Hepatocyte (in vitro differentiated cells): ENCODE measurements around the gene LBHD2. TPM values are rescaled to one million over a fixed set of nuclear protein-coding genes. Genes with fewer than 3 reads are reported as not detected.

ENCODE experiments used
- DNase-seq: peaks from one replicate; pipeline ENCODE4 v3.0.0-alpha.2; 2016; ENCODE audit warnings: low spot score
- H2AFZ ChIP-seq: fragments of 200-600 bp; sonication (generic); 2 replicates; pipeline ENCODE4 v1.6.0; 2016; ENCODE audit warnings: antibody characterized with exemption, mild to moderate bottlenecking
- H3K27ac ChIP-seq: fragments of 200-600 bp; sonication (generic); 2 replicates; pipeline ENCODE4 v1.5.1; 2016; ENCODE audit warnings: mild to moderate bottlenecking
- H3K27me3 ChIP-seq: fragments of 200-600 bp; sonication (generic); 2 replicates; pipeline ENCODE4 v1.6.1; 2016
- H3K36me3 ChIP-seq: fragments of 200-600 bp; sonication (generic); replicated peaks from 2 replicates; pipeline ENCODE4 v1.5.1; 2016; ENCODE audit warnings: low read depth; ENCODE audit not compliant: insufficient read depth
- H3K4me1 ChIP-seq: fragments of 200-600 bp; sonication (generic); 2 replicates; pipeline ENCODE4 v1.5.1; 2016; ENCODE audit warnings: mild to moderate bottlenecking, moderate library complexity; ENCODE audit not compliant: insufficient read depth
- H3K4me2 ChIP-seq: fragments of 200-600 bp; sonication (generic); 2 replicates; pipeline ENCODE4 v1.6.0; 2016
- H3K4me3 ChIP-seq: fragments of 200-600 bp; sonication (generic); 2 replicates; pipeline ENCODE4 v1.5.1; 2016; ENCODE audit warnings: mild to moderate bottlenecking
- H3K79me2 ChIP-seq: fragments of 200-600 bp; sonication (generic); 2 replicates; pipeline ENCODE4 v1.6.0; 2017; ENCODE audit warnings: mild to moderate bottlenecking
- H3K9me2 ChIP-seq: fragments of 200-600 bp; sonication (generic); replicated peaks from 2 replicates; pipeline ENCODE4 v1.6.0; 2017; ENCODE audit warnings: mild to moderate bottlenecking; ENCODE audit not compliant: insufficient read depth
- H3K9me3 ChIP-seq: fragments of 200-600 bp; sonication (generic); 2 replicates; pipeline ENCODE4 v1.5.1; 2016; ENCODE audit warnings: low read depth, mild to moderate bottlenecking
- H4K20me1 ChIP-seq: fragments of 200-600 bp; sonication (generic); 2 replicates; pipeline ENCODE4 v1.6.0; 2016; ENCODE audit warnings: mild to moderate bottlenecking; ENCODE audit not compliant: insufficient read depth, poor library complexity, severe bottlenecking
- EZH2 ChIP-seq: fragments of 200-600 bp; sonication (generic); IDR thresholded peaks from 2 replicates; pipeline ENCODE4 v1.6.1; 2016; ENCODE audit warnings: antibody characterized with exemption, mild to moderate bottlenecking, borderline replicate concordance
- EZH2phosphoT487 ChIP-seq: fragments of 200-600 bp; sonication (generic); IDR thresholded peaks from one replicate; pipeline ENCODE4 v1.6.1; 2018; ENCODE audit warnings: antibody characterized with exemption, mild to moderate bottlenecking, low read depth, moderate library complexity; ENCODE audit not compliant: unreplicated experiment, severe bottlenecking
- WGBS: methylation state at CpG from one replicate; pipeline ENCODE4 v1.1.6; 2016; ENCODE audit warnings: low lambda C conversion rate; ENCODE audit errors: missing lambda C conversion rate; 5-methylcytosine and 5-hydroxymethylcytosine counted together
- polyA plus RNA-seq: library from polyadenylated mRNA; unstranded; fragments of >200 nt; fragmentation: Nextera tagmentation; extraction: Ambion mirVana; gene quantifications from 2 replicates; pipeline ENCODE4 v1.2.1, GENCODE V29; 2016
- total RNA-seq: library from RNA; depleted of rRNA; stranded (reverse); fragments of >200 nt; gene quantifications from 2 replicates; pipeline ENCODE4 v1.2.3, GENCODE V29; 2014
- TF ChIP-seq, protein P1 (sequence below): fragments of 200-600 bp; sonication (generic); IDR thresholded peaks from 2 replicates; pipeline ENCODE4 v1.5.1; 2016; ENCODE audit warnings: antibody characterized with exemption, mild to moderate bottlenecking; ENCODE audit not compliant: poor library complexity

Gene LBHD2
- total and polyA plus RNA-seq, 2 experiments from 2014 or later, result 0.21 TPM; not detected in 1

- no peak for TF ChIP-seq EZH2
- TF ChIP-seq, protein P1, sequence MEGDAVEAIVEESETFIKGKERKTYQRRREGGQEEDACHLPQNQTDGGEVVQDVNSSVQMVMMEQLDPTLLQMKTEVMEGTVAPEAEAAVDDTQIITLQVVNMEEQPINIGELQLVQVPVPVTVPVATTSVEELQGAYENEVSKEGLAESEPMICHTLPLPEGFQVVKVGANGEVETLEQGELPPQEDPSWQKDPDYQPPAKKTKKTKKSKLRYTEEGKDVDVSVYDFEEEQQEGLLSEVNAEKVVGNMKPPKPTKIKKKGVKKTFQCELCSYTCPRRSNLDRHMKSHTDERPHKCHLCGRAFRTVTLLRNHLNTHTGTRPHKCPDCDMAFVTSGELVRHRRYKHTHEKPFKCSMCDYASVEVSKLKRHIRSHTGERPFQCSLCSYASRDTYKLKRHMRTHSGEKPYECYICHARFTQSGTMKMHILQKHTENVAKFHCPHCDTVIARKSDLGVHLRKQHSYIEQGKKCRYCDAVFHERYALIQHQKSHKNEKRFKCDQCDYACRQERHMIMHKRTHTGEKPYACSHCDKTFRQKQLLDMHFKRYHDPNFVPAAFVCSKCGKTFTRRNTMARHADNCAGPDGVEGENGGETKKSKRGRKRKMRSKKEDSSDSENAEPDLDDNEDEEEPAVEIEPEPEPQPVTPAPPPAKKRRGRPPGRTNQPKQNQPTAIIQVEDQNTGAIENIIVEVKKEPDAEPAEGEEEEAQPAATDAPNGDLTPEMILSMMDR, result no peak
- TF ChIP-seq EZH2phosphoT487, result no peak
- H4K20me1 ChIP-seq, result no peaks in the 10 kb centered on the region
- DNase-seq, result no peak
- H3K9me2 ChIP-seq, result no peaks in the 10 kb centered on the region
- no peak overlapping the region for H2AFZ ChIP-seq
- no peak overlapping the region for H3K4me3 ChIP-seq
- no peaks in the 10 kb centered on the region for H3K9me3 ChIP-seq
- no peaks in the 10 kb centered on the region for H3K36me3 ChIP-seq
- WGBS, result 66% methylated on average over 18 of the region's 18 CpGs
- no peaks in the 10 kb centered on the region for H3K27me3 ChIP-seq
- H3K79me2 ChIP-seq, result no peaks in the 10 kb centered on the region
- H3K27ac ChIP-seq, result peak overlapping the region; percentile 29
- peaks cover 30% of the 10 kb centered on the region for H3K4me1 ChIP-seq
- peak overlapping the region; percentile 90 for H3K4me2 ChIP-seq
Measured at GRCh38 chr14:103121121-103121845, 37.3 kb downstream of the LBHD2 start.

- DNase-seq, result peak; percentile 87
- H3K4me1 ChIP-seq, result peaks cover 30% of the 10 kb centered on the region
- H3K36me3 ChIP-seq, result no peaks in the 10 kb centered on the region
- peak overlapping the region; percentile 17 for H2AFZ ChIP-seq
- 19% methylated on average over 22 of the region's 23 CpGs for WGBS
- H3K4me3 ChIP-seq, result no peak overlapping the region
- no peaks in the 10 kb centered on the region for H3K9me2 ChIP-seq
- TF ChIP-seq, protein P1, result no peak
- no peak for TF ChIP-seq EZH2phosphoT487
- TF ChIP-seq EZH2, result no peak
- no peaks in the 10 kb centered on the region for H3K27me3 ChIP-seq
- H3K79me2 ChIP-seq, result no peaks in the 10 kb centered on the region
- peak overlapping the region; percentile 90 for H3K4me2 ChIP-seq
- H3K27ac ChIP-seq, result peak overlapping the region; percentile 75
- no peaks in the 10 kb centered on the region for H4K20me1 ChIP-seq
- H3K9me3 ChIP-seq, result no peaks in the 10 kb centered on the region
Measured at GRCh38 chr14:103121846-103122584, 38.0 kb downstream of the LBHD2 start.

- DNase-seq, result no peak
- no peaks in the 10 kb centered on the region for H3K36me3 ChIP-seq
- H3K9me3 ChIP-seq, result no peaks in the 10 kb centered on the region
- H3K4me2 ChIP-seq, result peak overlapping the region; percentile 90
- no peaks in the 10 kb centered on the region for H3K79me2 ChIP-seq
- no peaks in the 10 kb centered on the region for H3K9me2 ChIP-seq
- H4K20me1 ChIP-seq, result no peaks in the 10 kb centered on the region
- H3K4me1 ChIP-seq, result peaks cover 30% of the 10 kb centered on the region
- no peaks in the 10 kb centered on the region for H3K27me3 ChIP-seq
- peak overlapping the region; percentile 75 for H3K27ac ChIP-seq
- TF ChIP-seq, protein P1, result no peak
- no peak for TF ChIP-seq EZH2
- no peak for TF ChIP-seq EZH2phosphoT487
- peak overlapping the region; percentile 17 for H2AFZ ChIP-seq
- 63% methylated on average over 11 of the region's 15 CpGs for WGBS
- H3K4me3 ChIP-seq, result no peak overlapping the region
Measured at GRCh38 chr14:103122585-103122946, 38.6 kb downstream of the LBHD2 start.
